A673 (cell line): ENCODE data around the gene LEMD1. TPM values are rescaled to one million over a fixed set of nuclear protein-coding genes. Genes with fewer than 3 reads are reported as not detected.

Experiments
- BruUV-seq: library from RNA; stranded (reverse); fragments of 400-500 nt; replicated peaks from 2 replicates; lab custom pipeline; 2021; lab: Mats Ljungman, UMichigan
- CTCF ChIA-PET: fragments of 300-600 bp; sonication (Branson Sonifier 250); formaldehyde crosslinking; loops from one replicate; lab custom pipeline; 2022; ENCODE audit warnings: antibody characterized with exemption; lab: Charles Lee
- POLR2A ChIA-PET: fragments of 300-600 bp; sonication (Branson Sonifier 250); formaldehyde crosslinking; loops from one replicate; lab custom pipeline; 2022; ENCODE audit warnings: antibody characterized with exemption; ENCODE audit not compliant: low non-redundant PET; lab: Charles Lee
- DNase-seq: peaks from one replicate; pipeline ENCODE4 v3.0.0-alpha.2; 2015; ENCODE audit warnings: low spot score
- H3K27ac ChIP-seq: fragments of 200-600 bp; sonication (generic); 2 replicates; pipeline ENCODE4 v1.5.1; 2016; ENCODE audit warnings: mixed run types, low read depth, mild to moderate bottlenecking, mixed read lengths, antibody characterized with exemption, low read length; ENCODE audit not compliant: poor library complexity, severe bottlenecking
- H3K27me3 ChIP-seq: fragments of 200-600 bp; sonication (generic); replicated peaks from 2 replicates; pipeline ENCODE4 v1.6.1; 2017; ENCODE audit warnings: mixed run types, low read depth, mild to moderate bottlenecking, mixed read lengths, antibody characterized with exemption, low read length; ENCODE audit not compliant: insufficient read depth, poor library complexity
- H3K36me3 ChIP-seq: fragments of 200-600 bp; sonication (generic); 2 replicates; pipeline ENCODE4 v1.6.1; 2016; ENCODE audit warnings: mixed run types, mild to moderate bottlenecking, mixed read lengths, antibody characterized with exemption, low read length; ENCODE audit not compliant: insufficient read depth, poor library complexity, severe bottlenecking
- H3K4me1 ChIP-seq: fragments of 200-600 bp; sonication (generic); 2 replicates; pipeline ENCODE4 v1.6.1; 2017; ENCODE audit warnings: mixed run types, mild to moderate bottlenecking, mixed read lengths, antibody characterized with exemption, low read length; ENCODE audit not compliant: insufficient read depth, poor library complexity, severe bottlenecking
- H3K4me3 ChIP-seq: fragments of 200-600 bp; sonication (generic); 2 replicates; pipeline ENCODE4 v1.5.1; 2016; ENCODE audit warnings: low read depth, mixed run types, mild to moderate bottlenecking, mixed read lengths, low read length; ENCODE audit not compliant: poor library complexity, severe bottlenecking
- H3K9me3 ChIP-seq: fragments of 200-600 bp; sonication (generic); 2 replicates; pipeline ENCODE4 v1.6.1; 2016; ENCODE audit warnings: mixed run types, low read depth, mild to moderate bottlenecking, mixed read lengths, antibody characterized with exemption, low read length; ENCODE audit not compliant: poor library complexity, severe bottlenecking
- CTCF ChIP-seq: fragments of 300-800, 200-600 bp; sonication (generic); conservative IDR thresholded peaks from 2 replicates; pipeline ENCODE4 v1.5.1; 2017; ENCODE audit warnings: low read depth, mild to moderate bottlenecking, antibody characterized with exemption, low read length, moderate library complexity, mixed read lengths
- EZH2 ChIP-seq: fragments of 200-600 bp; sonication (generic); IDR thresholded peaks from 2 replicates; pipeline ENCODE4 v1.6.1; 2017; ENCODE audit warnings: borderline replicate concordance, low read depth, mild to moderate bottlenecking, mixed read lengths, antibody characterized with exemption, low read length; ENCODE audit not compliant: poor library complexity, severe bottlenecking
- intact Hi-C: fragments of 100-400 bp; cut with micrococcal nuclease; formaldehyde crosslinking; loops from one replicate; pipeline ENCODE4 v1.10.0; 2022; ENCODE audit not compliant: unreplicated experiment
- total RNA-seq: library from RNA; stranded (reverse); gene quantifications from 2 replicates; pipeline ENCODE4 v1.2.3, GENCODE V29; 2021

The LEMD1 gene
- total RNA-seq, 1 experiment from 2014 or later, result 1.5 TPM

- no peak for DNase-seq
- no peaks in the 10 kb centered on the region for H3K9me3 ChIP-seq
- no peak overlapping the region for H3K4me3 ChIP-seq
- no peaks in the 10 kb centered on the region for H3K27me3 ChIP-seq
- ChIA-PET CTCF (interaction anchor here (1.5 kb wide), 1 partner anchor 67 kb away, joined by 5 read pairs; no protein-coding TSS in a partner anchor), POLR2A (no interaction called here)
- no TSS peak for BruUV-seq
- H3K36me3 ChIP-seq, result no peaks in the 10 kb centered on the region
- intact Hi-C loops, result no loop called here
- peaks cover 31% of the 10 kb centered on the region for H3K4me1 ChIP-seq
- TF ChIP-seq EZH2, result no peak
- no peak for TF ChIP-seq CTCF
- no peak overlapping the region for H3K27ac ChIP-seq
These were observed 3.8 kb downstream of the LEMD1 start for GRCh38 chr1:205417870-205418635.

GRCh38 chr1:205416322-205416721 is 5.5 kb downstream of the LEMD1 start:
- Histone ChIP-seq H3K4me1 (peaks cover 13% of the 10 kb centered on the region), H3K27ac (no peak overlapping the region), H3K4me3 (no peak overlapping the region), H3K9me3 (no peaks in the 10 kb centered on the region), H3K36me3 (no peaks in the 10 kb centered on the region), H3K27me3 (no peaks in the 10 kb centered on the region)
- no peak for DNase-seq
- ChIA-PET POLR2A (no interaction called here), CTCF (interaction anchor here (0.9 kb wide), 1 partner anchor 69 kb away, joined by 3 read pairs; no protein-coding TSS in a partner anchor)
- intact Hi-C loops, result no loop called here
- TF ChIP-seq EZH2 (no peak), CTCF (no peak)
- BruUV-seq, result no TSS peak

GRCh38 chr1:205410581-205411298 is 11.1 kb downstream of the LEMD1 start:
- BruUV-seq, result no TSS peak
- no peaks in the 10 kb centered on the region for H3K36me3 ChIP-seq
- intact Hi-C loops, result no loop called here
- no peaks in the 10 kb centered on the region for H3K27me3 ChIP-seq
- ChIA-PET POLR2A (no interaction called here), CTCF (no interaction called here)
- no peaks in the 10 kb centered on the region for H3K9me3 ChIP-seq
- no peak overlapping the region for H3K4me3 ChIP-seq
- no peak for DNase-seq
- H3K4me1 ChIP-seq, result no peaks in the 10 kb centered on the region
- TF ChIP-seq CTCF (no peak), EZH2 (no peak)
- no peak overlapping the region for H3K27ac ChIP-seq
